SK-N-SH (cell line): ENCODE measurements around the gene TRIM7.

Experiments
- EP300 ChIP-seq, 2 experiments: IDR thresholded peaks; 2 replicates each; pipeline versions ENCODE4 v1.4.0 to v1.6.1; 2012; ENCODE audit warnings: borderline replicate concordance in 1 of 2, low read depth in 1 of 2, low read length in 1 of 2
- MXI1 ChIP-seq: IDR thresholded peaks from 2 replicates; pipeline ENCODE4 v1.6.1; 2012; ENCODE audit warnings: mild to moderate bottlenecking, low read depth, low read length, improper control_type of control experiment
- NFIC ChIP-seq: IDR thresholded peaks from 2 replicates; pipeline ENCODE4 v1.4.0; 2012; ENCODE audit warnings: borderline replicate concordance
- RAD21 ChIP-seq: IDR thresholded peaks from 2 replicates; pipeline ENCODE4 v1.6.1; 2012; ENCODE audit warnings: mild to moderate bottlenecking, low read length
- RXRA ChIP-seq: IDR thresholded peaks from 2 replicates; pipeline ENCODE4 v1.4.0; 2012; ENCODE audit warnings: low read depth, mild to moderate bottlenecking, borderline replicate concordance
- SMC3 ChIP-seq: IDR thresholded peaks from 2 replicates; pipeline ENCODE4 v1.6.1; 2012; ENCODE audit warnings: low read depth, low read length, improper control_type of control experiment
- TF ChIP-seq, protein P1 (sequence below): fragments of 200-600 bp; sonication (generic); IDR thresholded peaks from 2 replicates; pipeline ENCODE4 v1.6.1; 2017; ENCODE audit warnings: antibody characterized with exemption, mild to moderate bottlenecking, moderate library complexity

DNA sequence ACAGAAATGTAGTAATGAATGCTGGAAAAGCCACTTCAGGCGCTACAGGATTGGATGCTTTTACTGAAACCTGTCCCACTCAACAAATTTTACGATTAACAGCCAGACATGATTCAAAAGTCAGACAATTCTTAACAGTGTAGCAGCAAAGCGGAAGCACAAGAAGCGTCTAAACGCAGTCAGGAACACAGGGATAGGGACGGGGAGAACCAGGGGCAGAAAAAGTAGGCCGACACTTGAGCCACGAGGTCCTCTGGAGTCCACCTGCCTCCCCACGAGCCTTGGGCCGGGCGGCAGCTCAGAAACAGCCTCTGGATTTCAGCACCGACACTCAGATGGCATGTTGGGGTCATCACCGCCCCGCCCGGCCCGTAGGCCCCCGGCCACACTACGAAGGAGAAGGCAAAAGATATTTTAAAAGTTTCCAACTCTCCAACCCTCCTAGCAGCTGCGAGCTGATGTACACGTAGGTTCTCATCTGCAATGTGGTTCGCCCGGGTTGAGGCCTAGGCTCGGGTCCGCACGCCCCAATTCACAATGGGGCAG is 38.1 kb upstream of the TRIM7 start:
- TF ChIP-seq, protein P1, sequence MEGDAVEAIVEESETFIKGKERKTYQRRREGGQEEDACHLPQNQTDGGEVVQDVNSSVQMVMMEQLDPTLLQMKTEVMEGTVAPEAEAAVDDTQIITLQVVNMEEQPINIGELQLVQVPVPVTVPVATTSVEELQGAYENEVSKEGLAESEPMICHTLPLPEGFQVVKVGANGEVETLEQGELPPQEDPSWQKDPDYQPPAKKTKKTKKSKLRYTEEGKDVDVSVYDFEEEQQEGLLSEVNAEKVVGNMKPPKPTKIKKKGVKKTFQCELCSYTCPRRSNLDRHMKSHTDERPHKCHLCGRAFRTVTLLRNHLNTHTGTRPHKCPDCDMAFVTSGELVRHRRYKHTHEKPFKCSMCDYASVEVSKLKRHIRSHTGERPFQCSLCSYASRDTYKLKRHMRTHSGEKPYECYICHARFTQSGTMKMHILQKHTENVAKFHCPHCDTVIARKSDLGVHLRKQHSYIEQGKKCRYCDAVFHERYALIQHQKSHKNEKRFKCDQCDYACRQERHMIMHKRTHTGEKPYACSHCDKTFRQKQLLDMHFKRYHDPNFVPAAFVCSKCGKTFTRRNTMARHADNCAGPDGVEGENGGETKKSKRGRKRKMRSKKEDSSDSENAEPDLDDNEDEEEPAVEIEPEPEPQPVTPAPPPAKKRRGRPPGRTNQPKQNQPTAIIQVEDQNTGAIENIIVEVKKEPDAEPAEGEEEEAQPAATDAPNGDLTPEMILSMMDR, result no peak
- TF ChIP-seq RXRA, result no peak
- TF ChIP-seq EP300 (IDR thresholded peaks at IDR 0.05; ENCODE audit: borderline replicate concordance in 1 of 2, low read depth in 1 of 2, low read length in 1 of 2), result no peak
- TF ChIP-seq MXI1, result no peak
- no peak for TF ChIP-seq RAD21
- no peak for TF ChIP-seq SMC3
- no peak for TF ChIP-seq NFIC
